Measurements from ENCODE around the gene NXT1.

NXT1 gene

DNA sequence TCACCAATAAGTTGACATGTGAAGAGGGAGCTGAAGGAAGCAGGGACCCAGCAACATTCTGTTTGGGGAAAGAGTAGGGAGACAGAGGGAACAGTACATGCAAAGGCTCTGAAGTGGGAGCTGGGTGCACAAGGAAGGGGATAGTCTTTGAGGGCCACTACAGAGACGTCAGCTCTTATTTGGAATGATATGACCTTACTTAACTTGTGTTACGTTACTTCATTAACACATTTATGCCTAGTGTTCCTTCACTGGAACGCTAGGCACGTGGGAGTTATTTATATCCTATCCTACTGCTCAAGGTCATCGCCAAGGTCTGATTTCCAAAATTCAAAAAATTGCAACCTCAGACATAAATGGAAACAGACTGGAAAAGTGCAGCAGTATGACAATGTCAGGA is 50.5 kb downstream of the NXT1 start:
- H3K4me3 ChIP-seq (ENCODE audit: low read depth, low read length): no peak overlapping the region
- no peaks in the 10 kb centered on the region for H3K4me1 ChIP-seq (ENCODE audit: control insufficient read depth, insufficient read depth, low read length)
- H3K9ac ChIP-seq (ENCODE audit: low read depth, low read length): no peak overlapping the region
- H3K27me3 ChIP-seq (ENCODE audit: control insufficient read depth, insufficient read depth, low read length): no peaks in the 10 kb centered on the region
- no peaks in the 10 kb centered on the region for H3K36me3 ChIP-seq (ENCODE audit: control insufficient read depth, insufficient read depth, low read length)
- no peaks in the 10 kb centered on the region for H3K9me3 ChIP-seq (ENCODE audit: control insufficient read depth, insufficient read depth, low read length)

DNA sequence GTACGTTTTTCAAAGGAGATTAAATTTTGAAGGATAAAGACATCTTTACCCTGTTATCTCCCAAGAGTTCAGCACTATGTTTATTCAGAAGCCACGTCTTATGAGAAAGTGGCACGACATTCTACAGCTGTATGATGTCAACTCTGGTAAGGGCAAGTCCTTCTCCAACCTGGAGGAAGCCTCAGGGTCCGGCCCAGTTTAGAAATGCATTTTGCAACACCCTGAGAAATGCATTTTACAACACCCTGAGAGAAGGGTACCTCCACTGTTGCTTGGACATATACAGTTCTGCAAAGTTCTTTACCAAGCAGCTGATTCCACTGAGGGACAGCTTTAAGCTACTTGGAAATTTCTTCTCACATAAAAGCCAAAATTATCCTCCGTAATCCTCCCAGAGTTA is 53.2 kb downstream of the NXT1 start:
- no peak overlapping the region for H3K9ac ChIP-seq (ENCODE audit: low read depth, low read length)
- no peaks in the 10 kb centered on the region for H3K36me3 ChIP-seq (ENCODE audit: control insufficient read depth, insufficient read depth, low read length)
- no peaks in the 10 kb centered on the region for H3K9me3 ChIP-seq (ENCODE audit: control insufficient read depth, insufficient read depth, low read length)
- H3K27me3 ChIP-seq (ENCODE audit: control insufficient read depth, insufficient read depth, low read length): no peaks in the 10 kb centered on the region
- no peak overlapping the region for H3K4me3 ChIP-seq (ENCODE audit: low read depth, low read length)
- H3K4me1 ChIP-seq (ENCODE audit: control insufficient read depth, insufficient read depth, low read length): no peaks in the 10 kb centered on the region

GRCh38 chr20:23404196-23404595 is 53.6 kb downstream of the NXT1 start:
- no peaks in the 10 kb centered on the region for H3K36me3 ChIP-seq (ENCODE audit: control insufficient read depth, insufficient read depth, low read length)
- H3K4me1 ChIP-seq (ENCODE audit: control insufficient read depth, insufficient read depth, low read length): no peaks in the 10 kb centered on the region
- H3K9me3 ChIP-seq (ENCODE audit: control insufficient read depth, insufficient read depth, low read length): no peaks in the 10 kb centered on the region
- no peak overlapping the region for H3K9ac ChIP-seq (ENCODE audit: low read depth, low read length)
- H3K4me3 ChIP-seq (ENCODE audit: low read depth, low read length): no peak overlapping the region
- no peaks in the 10 kb centered on the region for H3K27me3 ChIP-seq (ENCODE audit: control insufficient read depth, insufficient read depth, low read length)

Data from iPS-15b (cell line).